Adipocyte (in vitro differentiated cells): ENCODE measurements around the gene SIRT7.

Experiments used
- DNase-seq: peaks from one replicate; pipeline ENCODE4 v3.0.0-alpha.2; 2015; ENCODE audit warnings: low read depth
- H3K27me3 ChIP-seq: replicated peaks from 2 replicates; pipeline ENCODE4 v1.7.0; 2013; ENCODE audit warnings: mild to moderate bottlenecking, low read length, moderate library complexity; ENCODE audit not compliant: control insufficient read depth, insufficient read depth
- H3K36me3 ChIP-seq: 2 replicates; pipeline ENCODE4 v1.7.0; 2013; ENCODE audit warnings: low read length, mild to moderate bottlenecking, moderate library complexity; ENCODE audit not compliant: control insufficient read depth, insufficient read depth, severe bottlenecking
- H3K4me1 ChIP-seq: 2 replicates; pipeline ENCODE4 v1.7.0; 2013; ENCODE audit warnings: mild to moderate bottlenecking, low read length, moderate library complexity; ENCODE audit not compliant: control insufficient read depth, insufficient read depth
- H3K4me3 ChIP-seq: 2 replicates; pipeline ENCODE4 v1.7.0; 2013; ENCODE audit warnings: mild to moderate bottlenecking, low read length, moderate library complexity
- H3K9ac ChIP-seq: 2 replicates; pipeline ENCODE4 v1.7.0; 2013; ENCODE audit warnings: mild to moderate bottlenecking, low read length, moderate library complexity
- H3K9me3 ChIP-seq: 2 replicates; pipeline ENCODE4 v1.7.0; 2013; ENCODE audit warnings: mild to moderate bottlenecking, low read length, moderate library complexity; ENCODE audit not compliant: control insufficient read depth

Gene SIRT7

GRCh38 chr17:81895400-81895799 is 22.6 kb downstream of the SIRT7 start:
- Histone ChIP-seq H3K4me1 (peaks cover 11% of the 10 kb centered on the region), H3K27me3 (no peaks in the 10 kb centered on the region), H3K36me3 (peaks cover 26% of the 10 kb centered on the region), H3K9me3 (no peaks in the 10 kb centered on the region), H3K4me3 (no peak overlapping the region), H3K9ac (no peak overlapping the region)
- DNase-seq: no peak

- Histone ChIP-seq H3K4me1 (peaks cover 17% of the 10 kb centered on the region), H3K9ac (peak overlapping the region; percentile 93), H3K4me3 (peak overlapping the region; percentile 83), H3K9me3 (no peaks in the 10 kb centered on the region), H3K36me3 (peaks cover 42% of the 10 kb centered on the region), H3K27me3 (no peaks in the 10 kb centered on the region)
- DNase-seq: no peak
Measured at GRCh38 chr17:81891303-81891552, 26.7 kb downstream of the SIRT7 start.

- H3K9me3 ChIP-seq: no peaks in the 10 kb centered on the region
- peak overlapping the region; percentile 83 for H3K4me3 ChIP-seq
- H3K27me3 ChIP-seq: no peaks in the 10 kb centered on the region
- DNase-seq: peak; percentile 49
- H3K36me3 ChIP-seq: peaks cover 42% of the 10 kb centered on the region
- peaks cover 21% of the 10 kb centered on the region for H3K4me1 ChIP-seq
- H3K9ac ChIP-seq: peak overlapping the region; percentile 93
Measured at GRCh38 chr17:81890447-81891302, 27.3 kb downstream of the SIRT7 start.

GRCh38 chr17:81889602-81890001 is 28.4 kb downstream of the SIRT7 start:
- peak overlapping the region; percentile 83 for H3K4me3 ChIP-seq
- DNase-seq: no peak

GRCh38 chr17:81888988-81889595 is 28.9 kb downstream of the SIRT7 start:
- H3K27me3 ChIP-seq: no peaks in the 10 kb centered on the region
- peaks cover 31% of the 10 kb centered on the region for H3K4me1 ChIP-seq
- no peak overlapping the region for H3K4me3 ChIP-seq
- no peak for DNase-seq
- no peaks in the 10 kb centered on the region for H3K9me3 ChIP-seq
- H3K36me3 ChIP-seq: peaks cover 35% of the 10 kb centered on the region
- no peak overlapping the region for H3K9ac ChIP-seq

More at GRCh38 chr17:81889602-81890001, 28.4 kb downstream of the SIRT7 start:
- peak overlapping the region; percentile 93 for H3K9ac ChIP-seq
- no peaks in the 10 kb centered on the region for H3K27me3 ChIP-seq
- peaks cover 35% of the 10 kb centered on the region for H3K36me3 ChIP-seq
- peaks cover 26% of the 10 kb centered on the region for H3K4me1 ChIP-seq
- H3K9me3 ChIP-seq: no peaks in the 10 kb centered on the region

- DNase-seq: no peak
- H3K9ac ChIP-seq: no peak overlapping the region
- no peaks in the 10 kb centered on the region for H3K27me3 ChIP-seq
- H3K36me3 ChIP-seq: peaks cover 35% of the 10 kb centered on the region
- no peak overlapping the region for H3K4me3 ChIP-seq
- no peaks in the 10 kb centered on the region for H3K9me3 ChIP-seq
- H3K4me1 ChIP-seq: peaks cover 31% of the 10 kb centered on the region
Measured at GRCh38 chr17:81888105-81888987, 29.6 kb downstream of the SIRT7 start.

GRCh38 chr17:81885869-81886548 is 32.0 kb downstream of the SIRT7 start:
- Histone ChIP-seq H3K9me3 (no peaks in the 10 kb centered on the region), H3K4me3 (no peak overlapping the region), H3K4me1 (peaks cover 31% of the 10 kb centered on the region), H3K9ac (no peak overlapping the region), H3K27me3 (no peaks in the 10 kb centered on the region), H3K36me3 (peaks cover 35% of the 10 kb centered on the region)
- DNase-seq: peak; percentile 39

GRCh38 chr17:81885454-81885853 is 32.5 kb downstream of the SIRT7 start:
- Histone ChIP-seq H3K36me3 (peaks cover 35% of the 10 kb centered on the region), H3K4me1 (peaks cover 29% of the 10 kb centered on the region), H3K27me3 (no peaks in the 10 kb centered on the region), H3K4me3 (no peak overlapping the region), H3K9me3 (no peaks in the 10 kb centered on the region), H3K9ac (no peak overlapping the region)
- no peak for DNase-seq

- Histone ChIP-seq H3K4me1 (peaks cover 24% of the 10 kb centered on the region), H3K4me3 (no peak overlapping the region), H3K27me3 (no peaks in the 10 kb centered on the region), H3K36me3 (peaks cover 34% of the 10 kb centered on the region), H3K9ac (no peak overlapping the region), H3K9me3 (no peaks in the 10 kb centered on the region)
- DNase-seq: no peak
Measured at GRCh38 chr17:81884968-81885367, 33.0 kb downstream of the SIRT7 start.

- H3K36me3 ChIP-seq: peaks cover 30% of the 10 kb centered on the region
- no peak for DNase-seq
Measured at GRCh38 chr17:81884520-81884919, 33.5 kb downstream of the SIRT7 start.

GRCh38 chr17:81879121-81879520 is 38.9 kb downstream of the SIRT7 start:
- no peaks in the 10 kb centered on the region for H3K27me3 ChIP-seq
- DNase-seq: no peak
- no peak overlapping the region for H3K4me3 ChIP-seq
- H3K36me3 ChIP-seq: no peaks in the 10 kb centered on the region
- H3K9ac ChIP-seq: no peak overlapping the region
- peaks cover under 1% of the 10 kb centered on the region for H3K4me1 ChIP-seq
- H3K9me3 ChIP-seq: no peaks in the 10 kb centered on the region

More at GRCh38 chr17:81884520-81884919, 33.5 kb downstream of the SIRT7 start:
- H3K9me3 ChIP-seq: no peaks in the 10 kb centered on the region
- H3K27me3 ChIP-seq: no peaks in the 10 kb centered on the region
- no peak overlapping the region for H3K4me3 ChIP-seq
- no peak overlapping the region for H3K9ac ChIP-seq
- peaks cover 20% of the 10 kb centered on the region for H3K4me1 ChIP-seq
